Embryonic facial prominence (tissue), 1 donor: ENCODE results near the gene ST7.

Source experiments
- DNase-seq: peaks from one replicate; pipeline ENCODE4 v3.0.0-alpha.2; 2016; ENCODE audit errors: extremely low spot score

Gene ST7

DNA sequence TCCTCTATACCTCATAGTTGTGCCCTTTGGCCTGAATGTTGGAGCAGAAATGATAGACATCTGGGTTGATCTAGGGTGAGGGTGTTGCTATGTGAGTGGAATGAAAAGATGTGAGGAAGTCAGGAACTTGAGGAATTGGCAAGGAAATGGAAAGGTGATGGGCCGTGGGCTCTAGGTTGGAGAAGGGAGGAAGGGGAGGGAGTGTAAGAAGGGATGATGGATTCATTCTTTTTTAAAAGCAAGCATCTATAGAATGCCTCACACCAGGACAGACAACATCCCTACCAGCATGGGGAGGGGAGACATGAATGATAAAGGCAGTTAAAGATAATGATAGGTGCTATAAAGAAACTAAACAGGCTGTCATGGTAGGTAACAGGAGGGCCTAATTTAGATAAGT, 201.4 kb downstream of the ST7 start:
- no peak for DNase-seq

DNA sequence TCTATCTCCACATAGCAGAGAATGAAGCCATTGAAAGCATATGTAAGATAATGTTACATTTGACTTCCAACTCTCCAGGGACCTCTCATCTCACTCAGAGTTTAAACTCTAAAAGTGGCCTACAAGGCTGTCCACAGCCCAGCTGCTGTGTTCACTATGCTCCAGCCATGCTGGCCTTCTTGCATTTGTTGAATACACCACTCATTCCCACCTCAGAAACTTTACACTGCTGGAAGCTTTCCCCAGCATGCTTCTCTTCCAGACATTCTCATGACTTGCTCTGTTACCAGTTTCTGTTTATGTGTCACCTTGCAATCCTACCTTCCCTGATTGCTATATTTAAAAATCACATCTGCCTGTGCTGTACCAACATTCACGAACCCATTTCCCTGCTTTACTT, 202.4 kb downstream of the ST7 start:
- DNase-seq: no peak

DNA sequence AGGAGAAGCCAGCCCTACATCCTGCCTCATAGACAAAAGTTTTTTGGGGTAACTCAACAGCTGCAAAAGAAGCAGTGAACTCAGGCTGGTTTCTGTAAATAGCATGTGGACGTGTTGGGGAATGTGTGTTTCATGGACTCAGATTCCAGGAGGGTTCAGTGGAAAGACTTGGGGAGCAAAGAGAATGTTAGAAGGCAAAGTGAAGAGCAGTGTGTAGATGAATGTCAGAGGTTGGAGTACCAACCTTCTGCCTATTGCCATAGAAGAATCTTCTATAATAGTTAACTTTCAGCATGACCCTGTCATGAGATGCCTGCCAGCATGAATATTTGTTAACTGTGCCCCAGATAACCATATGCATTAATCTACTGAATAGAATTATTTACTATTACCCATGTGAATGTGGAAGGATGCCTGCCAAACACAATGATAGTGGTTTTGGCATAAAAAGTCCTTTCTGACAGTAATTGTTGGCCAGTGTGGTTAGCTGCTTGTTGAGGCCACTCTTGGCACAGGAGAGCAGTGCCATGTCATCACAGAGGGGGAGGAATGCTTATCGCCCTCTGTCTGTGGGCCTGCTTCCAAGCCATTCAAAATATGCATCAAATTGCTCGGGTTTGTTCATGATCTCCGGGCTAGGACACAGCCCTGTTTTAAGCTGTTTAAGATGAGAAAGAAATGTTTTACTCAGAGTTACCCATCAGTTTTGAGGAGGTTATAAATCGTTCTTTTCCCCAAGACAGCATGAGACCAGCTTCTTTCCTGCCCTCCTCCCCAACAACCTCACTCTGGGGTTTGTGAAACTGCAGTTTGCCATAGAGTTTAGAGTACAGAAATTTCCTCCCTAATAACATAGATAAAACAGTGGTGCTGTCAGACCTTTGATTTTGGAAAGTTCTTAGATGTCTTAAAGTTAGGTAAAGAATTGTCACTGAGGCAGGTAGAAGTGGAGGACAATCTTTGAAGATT, 204.2 kb downstream of the ST7 start:
- DNase-seq: no peak

DNA sequence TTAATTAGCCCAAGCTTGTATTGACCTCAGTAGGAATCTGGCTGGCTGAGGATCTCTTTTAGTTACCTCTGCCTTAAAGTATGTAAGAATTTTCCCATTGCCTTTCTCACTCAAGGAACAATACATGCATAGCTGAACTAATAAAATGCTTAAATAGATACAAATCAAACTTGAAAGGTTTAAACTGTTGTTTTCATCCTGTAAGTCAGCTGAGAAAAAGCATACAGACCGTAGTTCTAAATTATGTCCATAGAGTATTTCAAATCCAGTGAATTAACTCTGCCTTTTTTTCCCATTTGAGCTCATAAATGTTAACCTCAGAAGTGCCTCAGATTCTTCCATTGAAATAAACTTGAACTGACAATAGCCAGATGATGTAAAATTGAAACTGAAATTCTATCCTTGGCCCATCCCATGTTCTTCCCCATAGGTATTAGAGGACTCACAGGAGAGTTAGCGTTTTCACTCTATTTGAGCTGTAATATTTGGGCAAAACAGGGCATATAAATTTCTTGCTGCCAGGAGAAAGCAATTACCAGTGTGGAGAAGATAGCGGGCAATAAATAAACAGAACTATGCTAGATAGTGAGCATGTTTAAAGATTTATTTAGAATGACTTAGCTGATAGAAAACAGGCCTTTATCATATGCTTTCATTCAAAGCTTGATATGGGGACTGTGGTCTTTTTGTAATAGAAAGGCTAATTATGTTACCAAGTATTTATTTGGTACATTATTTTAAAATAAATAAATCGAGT, 205.8 kb downstream of the ST7 start:
- DNase-seq: no peak

DNA sequence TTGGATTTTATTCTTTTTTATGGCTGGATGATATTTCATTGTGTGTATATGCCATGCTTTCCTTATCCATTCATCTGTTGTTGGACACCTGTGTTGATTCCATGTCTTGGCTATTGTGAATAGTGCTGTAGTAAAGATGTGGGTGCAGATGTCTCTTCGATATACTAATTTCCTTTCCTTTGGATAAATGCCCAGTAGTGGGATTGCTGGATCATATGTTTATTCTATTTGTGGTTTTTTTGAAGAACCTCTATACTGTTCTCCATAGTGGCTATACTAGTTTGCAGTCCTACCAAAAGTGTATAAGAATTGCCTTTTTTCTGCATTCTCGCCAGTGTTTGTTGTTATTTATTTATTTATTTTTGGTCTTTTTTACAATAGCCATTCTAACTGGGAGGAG, 209.8 kb downstream of the ST7 start:
- no peak for DNase-seq

DNA sequence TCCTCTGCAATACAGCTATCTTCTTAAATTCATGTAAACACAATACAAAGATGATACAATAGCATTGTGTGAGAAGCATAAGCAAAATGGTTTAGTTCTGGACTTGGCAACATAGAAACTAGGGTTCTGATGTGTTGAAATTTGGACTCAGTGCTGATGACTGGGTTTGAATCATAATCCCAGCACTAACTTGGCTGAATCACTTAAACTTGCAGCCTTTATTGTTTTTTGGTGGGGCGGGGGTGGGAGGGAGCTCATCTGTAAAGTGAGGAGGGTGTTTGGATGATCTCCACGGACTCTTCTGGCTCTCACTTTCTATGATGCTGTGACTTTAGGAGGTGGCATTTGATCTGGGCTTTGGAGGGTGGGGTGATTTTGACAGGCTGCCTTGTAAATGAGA, 211.3 kb downstream of the ST7 start:
- no peak for DNase-seq

DNA sequence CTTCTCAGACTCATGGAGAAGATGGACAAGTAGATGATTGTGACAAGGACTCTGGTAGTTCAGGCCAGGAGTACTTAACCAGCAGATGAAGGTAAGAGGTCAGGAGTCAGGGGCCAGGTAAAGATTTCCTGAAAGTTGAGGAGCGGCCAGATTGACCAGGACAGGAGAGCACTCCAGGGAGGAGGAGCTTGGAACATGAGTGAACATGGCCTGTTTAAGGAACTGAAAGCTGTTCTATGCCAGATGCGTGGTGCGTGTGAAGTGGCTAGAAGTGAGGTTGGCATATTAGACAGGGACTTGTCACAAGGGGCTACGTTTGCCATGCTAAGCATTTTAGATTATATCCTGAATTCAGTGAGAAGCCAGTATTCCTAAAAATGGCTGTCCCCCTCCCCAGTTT, 212.4 kb downstream of the ST7 start:
- no peak for DNase-seq

DNA sequence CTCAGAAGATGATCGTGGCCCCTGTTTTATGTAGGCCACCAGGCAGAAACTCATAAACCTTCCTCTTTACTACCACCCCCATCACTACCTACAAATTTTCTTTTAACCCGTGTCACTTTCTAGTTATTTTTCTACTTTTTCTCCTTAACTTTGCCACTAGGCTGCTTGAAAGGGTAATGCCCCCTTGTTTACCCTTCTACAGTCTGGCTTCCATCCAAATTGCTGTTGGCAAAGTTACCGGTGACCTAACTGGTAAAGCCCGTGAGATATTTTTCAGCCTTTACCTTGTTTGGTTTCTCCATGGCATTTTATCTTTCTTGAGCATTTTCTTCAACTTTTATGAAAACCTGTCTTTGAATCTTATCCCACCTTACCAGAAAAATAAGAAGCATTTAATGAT, 216.6 kb downstream of the ST7 start:
- no peak for DNase-seq

DNA sequence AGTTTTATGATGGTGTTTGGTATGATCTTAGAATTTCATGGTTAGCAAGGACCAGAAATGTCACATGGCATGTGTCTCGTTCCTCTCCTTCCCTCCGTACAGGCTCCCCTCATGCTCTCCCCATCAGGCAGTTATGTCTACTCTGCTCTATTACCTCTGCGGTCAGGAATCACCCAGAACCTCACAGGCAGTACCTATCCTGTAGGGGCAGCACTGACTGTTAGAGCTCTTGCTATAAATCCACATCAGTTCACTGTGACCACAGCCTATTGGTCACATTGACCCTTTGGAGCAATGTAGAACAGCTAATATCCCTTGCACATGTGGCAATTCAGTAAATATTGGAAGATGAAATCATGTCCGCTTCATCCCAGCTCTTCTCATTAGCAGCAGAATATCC, 217.8 kb downstream of the ST7 start:
- DNase-seq: no peak

DNA sequence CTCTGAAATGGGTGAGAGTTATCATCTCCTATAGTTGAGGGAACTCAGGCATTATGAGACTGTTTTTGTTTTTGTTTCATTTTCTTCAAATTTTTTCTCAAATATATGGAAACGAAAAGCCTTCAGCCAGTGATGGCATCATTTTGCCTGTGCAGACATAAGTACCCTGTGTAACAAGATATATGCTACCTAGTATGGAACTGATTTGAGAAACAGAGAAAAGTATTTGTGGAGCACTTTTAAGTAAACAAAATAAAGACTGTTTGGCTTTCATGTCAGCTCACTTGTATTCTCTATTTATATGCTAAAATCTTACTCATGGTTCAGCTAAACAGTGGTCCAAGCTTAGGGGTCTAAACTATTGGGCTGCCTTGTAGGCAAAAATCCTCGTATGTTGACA, 219.0 kb downstream of the ST7 start:
- DNase-seq: no peak

DNA sequence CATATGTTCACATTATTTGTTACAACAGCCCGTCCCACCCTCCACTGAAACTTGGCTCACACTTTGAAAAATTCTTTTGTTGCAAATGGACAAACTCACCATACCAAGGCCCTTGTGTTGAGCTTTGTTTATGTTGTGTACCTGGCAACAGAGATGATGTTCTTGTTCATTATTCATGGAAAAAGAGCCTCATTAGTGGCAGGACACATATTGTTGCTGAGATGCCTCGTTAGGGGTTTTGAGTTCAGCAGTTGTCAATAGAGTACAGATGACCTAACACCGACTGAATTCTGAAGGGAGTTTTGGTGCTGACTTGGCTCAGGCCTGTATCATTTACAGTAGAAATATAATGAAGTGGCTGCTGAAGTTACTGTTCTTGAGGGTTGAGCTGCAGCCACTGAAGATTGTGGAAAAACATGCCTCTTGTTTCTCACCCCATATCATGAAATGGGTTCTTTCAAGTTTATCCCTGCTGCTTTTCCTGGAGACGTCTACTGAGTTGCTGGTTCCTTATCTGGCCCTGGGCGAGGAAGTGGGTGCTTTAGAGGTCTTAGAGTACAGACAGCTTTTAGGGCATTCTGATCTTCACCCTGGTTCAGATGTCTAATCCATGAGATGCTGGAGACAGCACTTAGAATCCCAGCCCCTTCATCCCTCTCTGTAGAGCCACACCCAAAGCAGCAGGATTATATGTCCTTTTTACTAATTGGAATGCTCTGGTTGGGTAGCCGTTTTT, 219.9 kb downstream of the ST7 start:
- DNase-seq: no peak

DNA sequence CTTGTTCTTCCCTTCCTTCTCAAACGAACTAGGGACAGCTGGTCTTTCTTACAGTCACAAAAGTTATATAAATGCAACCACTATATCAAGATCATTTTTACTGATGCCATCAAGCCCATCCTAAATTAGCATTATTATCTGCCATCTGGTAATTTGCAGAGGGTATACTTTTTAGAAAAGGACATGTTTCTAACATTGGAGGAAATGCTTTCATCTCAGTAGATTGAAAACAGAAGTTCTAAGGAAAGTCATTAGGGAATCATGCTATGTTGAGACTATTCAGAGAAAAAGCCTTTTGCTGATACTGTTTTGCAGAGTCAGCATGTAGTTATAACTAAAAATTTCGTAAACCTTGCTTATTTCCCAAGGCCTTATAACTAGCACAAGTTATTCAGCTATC, 222.9 kb downstream of the ST7 start:
- DNase-seq: no peak

DNA sequence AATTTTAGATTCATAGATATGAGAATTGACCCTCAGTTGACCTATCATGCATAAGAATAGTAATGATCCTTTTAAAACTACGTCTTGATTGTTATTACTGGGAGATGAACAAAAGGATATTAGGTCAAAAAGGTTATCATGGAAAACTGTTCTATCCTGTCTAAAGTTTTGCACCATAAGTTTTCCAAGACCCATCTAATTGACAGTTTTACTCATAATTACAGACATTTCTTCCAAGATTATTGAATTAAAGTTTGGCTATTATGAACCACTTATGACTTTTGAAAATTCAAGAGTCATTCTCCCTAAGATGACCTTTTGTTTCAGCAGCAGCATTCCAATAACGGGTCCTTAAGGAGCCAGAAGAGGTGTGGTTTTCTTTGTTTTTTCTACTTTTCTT, 225.3 kb downstream of the ST7 start:
- no peak for DNase-seq

DNA sequence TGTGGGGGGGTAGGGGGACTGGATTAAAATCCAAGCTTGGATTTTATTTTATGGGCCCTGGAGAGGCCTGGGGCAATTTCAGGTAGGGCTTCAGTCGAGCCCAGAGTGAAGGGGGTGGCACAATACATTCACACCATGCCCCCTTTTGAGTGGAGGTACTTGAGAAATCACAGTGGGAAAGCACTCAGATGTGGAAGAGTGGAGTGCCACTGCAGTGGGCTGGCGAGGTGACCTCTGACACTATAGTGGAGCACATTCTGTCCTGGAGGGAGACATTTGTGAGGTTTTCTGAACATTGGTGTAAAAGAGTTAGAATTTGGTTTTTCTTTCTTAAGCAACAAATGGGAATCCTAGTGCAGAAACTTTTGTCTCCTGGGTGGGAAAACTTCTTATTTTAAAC, 226.4 kb downstream of the ST7 start:
- DNase-seq: no peak

DNA sequence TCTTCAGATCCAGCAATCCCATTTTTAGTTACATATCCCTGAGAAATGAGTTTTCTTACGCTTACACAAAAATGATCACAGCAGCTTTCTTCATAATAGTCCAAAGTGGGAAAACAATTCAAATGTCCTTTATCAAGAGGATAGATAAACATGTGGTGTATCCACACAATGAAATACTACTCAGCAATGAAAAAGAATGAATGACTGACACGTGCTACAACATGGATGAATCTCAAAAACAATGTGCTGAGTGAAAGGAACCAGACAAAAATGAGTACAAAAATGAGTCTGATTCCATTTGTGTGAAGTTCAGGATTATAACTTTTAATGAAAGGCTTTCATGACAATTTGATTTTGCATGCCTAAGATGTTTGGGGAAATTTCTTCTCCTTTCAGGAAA, 230.4 kb downstream of the ST7 start:
- no peak for DNase-seq

DNA sequence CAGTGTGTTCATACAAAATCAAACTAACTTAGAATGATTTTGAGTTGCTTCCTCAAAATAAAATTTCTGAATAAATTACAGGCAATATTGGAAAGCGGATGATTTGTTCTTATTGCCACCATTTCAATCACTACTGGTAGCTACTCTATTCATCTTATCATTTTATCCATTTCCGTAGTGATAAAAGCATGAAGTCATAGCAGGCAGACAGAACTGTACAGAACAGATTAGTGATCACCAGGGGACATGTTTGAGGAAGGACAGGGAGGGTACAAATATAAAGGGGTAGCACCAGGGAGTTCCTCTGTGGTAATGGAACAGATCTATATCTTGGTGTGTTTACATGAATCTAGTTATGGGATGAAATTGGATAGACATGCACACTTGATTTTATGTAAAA, 231.1 kb downstream of the ST7 start:
- no peak for DNase-seq

DNA sequence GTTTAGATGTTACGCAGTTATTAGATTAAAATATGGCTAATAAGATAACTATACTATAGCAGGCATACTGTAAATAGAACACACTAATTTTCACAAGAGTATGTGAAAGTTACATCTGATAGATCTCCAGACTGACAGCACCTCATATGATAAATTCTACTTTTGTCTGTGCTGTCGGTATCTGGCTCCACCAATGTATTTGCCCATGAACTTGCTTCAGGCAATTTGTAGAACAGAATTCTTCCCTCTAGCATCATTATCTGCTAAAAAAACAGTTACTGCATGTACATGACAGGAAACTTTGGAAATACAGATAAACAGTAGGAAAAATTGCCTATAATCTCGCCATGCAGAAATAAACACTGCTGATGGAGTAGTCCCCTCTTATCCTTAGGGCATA, 231.8 kb downstream of the ST7 start:
- no peak for DNase-seq

DNA sequence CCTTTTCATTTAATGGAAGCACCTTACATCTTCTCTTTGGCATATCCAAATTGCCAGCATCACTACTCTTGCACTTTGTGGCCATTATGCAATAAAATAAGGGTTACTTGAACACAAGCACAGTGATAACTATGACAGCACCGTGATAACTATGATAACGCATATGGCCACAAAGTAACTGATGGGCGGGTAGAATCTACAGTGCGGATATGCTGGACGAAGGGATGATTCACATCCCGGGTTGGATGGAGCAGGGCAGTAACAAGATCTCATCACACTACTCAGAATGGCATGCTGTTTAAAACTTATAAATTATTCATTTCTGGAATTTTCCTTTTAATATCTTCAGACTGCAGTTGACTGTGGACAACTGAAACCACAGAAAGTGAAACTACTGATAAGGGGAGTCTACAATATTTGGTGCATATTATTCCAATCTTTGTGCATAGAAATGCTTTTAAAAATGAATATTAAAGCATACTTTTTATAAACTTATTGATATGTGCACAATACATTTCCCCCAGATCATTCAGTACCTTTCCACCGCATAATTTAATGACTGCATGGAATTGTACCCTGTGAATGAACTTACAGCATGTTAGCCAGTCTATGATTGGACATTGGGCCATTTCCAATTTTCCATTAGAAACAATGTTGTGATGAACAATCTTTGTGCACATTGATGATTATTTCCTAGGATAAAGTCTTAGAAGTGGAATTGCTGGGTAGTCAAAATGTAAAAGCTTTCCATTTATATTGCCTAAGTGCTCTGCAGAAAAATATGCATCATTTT, 233.1 kb downstream of the ST7 start:
- no peak for DNase-seq

DNA sequence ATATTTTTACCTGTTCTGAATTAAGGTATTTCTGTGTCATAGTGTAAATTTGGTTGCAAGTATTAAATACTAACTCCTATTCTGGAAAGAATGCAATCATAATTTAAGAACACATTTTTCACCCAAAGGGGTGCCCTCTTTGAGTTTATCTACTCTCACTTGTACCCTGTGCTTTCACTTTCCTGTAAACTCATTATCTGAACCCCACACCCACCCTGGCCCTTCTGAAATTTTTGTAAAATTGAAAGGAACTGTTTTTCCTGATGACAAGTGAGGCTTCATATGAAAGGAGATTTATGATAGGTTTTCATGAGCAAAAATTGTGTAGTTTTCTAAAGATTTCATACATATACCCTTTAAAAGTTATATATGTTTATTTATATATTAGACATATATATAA, 235.1 kb downstream of the ST7 start:
- DNase-seq: no peak

DNA sequence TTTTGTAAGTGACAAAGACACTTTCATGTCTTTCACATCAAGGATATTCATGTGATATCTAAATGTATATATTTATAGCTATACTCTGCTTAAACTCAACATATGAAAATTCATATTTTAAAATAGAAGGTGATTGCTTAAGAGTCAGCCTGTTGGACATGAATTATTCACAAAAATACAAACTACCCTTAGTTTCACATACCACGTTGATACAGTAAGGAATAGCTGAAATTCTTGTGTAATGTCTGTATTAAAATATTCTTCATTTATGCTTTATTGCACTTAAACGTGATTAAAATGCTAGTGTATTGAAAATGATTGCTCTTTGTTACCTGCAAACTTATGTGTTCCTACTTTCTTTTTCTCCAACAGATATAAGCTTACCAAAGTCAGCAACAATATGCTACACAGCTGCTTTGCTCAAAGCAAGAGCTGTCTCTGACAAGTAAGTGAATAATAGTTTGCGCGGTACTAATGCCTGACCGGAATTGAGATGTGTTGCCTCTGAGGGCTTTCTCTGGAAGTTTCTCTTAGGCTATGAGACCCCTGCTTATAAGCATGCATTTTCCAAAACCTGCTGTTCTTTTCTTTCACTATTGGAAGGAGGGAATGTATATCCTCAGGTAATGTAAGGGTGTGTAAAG, 235.8 kb downstream of the ST7 start:
- DNase-seq: no peak

DNA sequence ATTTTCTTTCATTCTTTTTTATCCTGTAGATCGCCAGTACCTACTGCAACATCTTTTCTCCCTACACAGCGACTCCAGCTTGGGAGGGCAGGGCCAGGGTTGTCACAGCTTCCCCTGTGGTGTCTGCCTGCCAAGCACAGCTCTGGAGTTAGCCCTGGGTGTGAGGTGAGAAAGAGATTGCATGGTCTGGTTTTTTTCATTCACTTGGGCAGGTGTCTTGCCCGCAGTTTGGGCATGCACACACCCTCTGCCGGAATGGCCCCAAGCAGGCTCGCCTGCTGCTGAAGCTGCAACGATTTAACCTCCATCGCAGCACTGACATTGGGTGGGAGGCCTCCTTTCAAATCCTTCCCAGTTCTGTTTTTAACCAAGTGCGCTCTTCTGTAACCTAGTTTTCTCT, 236.8 kb downstream of the ST7 start:
- no peak for DNase-seq
